ENCODE data around the gene MBOAT1. TPM values are rescaled to one million over a fixed set of nuclear protein-coding genes. Genes with fewer than 3 reads are reported as not detected.

MBOAT1 gene
- polyA plus RNA-seq, 2 of the 4 experiments (the other 2 are of a cell fraction), result 1.9 to 5.5 TPM

GRCh38 chr6:20227350-20227749 lies 15.1 kb upstream of the MBOAT1 start:
- ATAC-seq (no peak), FAIRE-seq (no peak), DNase-seq (ENCODE audit: low read depth in 1 of 2, low spot score in 1 of 2) (no peak)
- no peaks in the 10 kb centered on the region for H3K4me1 ChIP-seq
- 72% methylated on average over 2 of the region's 2 CpGs for WGBS (ENCODE audit: missing lambda C conversion rate)
- TF ChIP-seq MAZ (IDR thresholded peaks at IDR 0.05; ENCODE audit: borderline replicate concordance, low read depth, low read length), result no peak
- TF ChIP-seq, protein P1, sequence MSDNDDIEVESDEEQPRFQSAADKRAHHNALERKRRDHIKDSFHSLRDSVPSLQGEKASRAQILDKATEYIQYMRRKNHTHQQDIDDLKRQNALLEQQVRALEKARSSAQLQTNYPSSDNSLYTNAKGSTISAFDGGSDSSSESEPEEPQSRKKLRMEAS (IDR thresholded peaks at IDR 0.05), result no peak
- no peak for TF ChIP-seq HOXB13 (CRISPR knock-in tag; IDR thresholded peaks at IDR 0.05; ENCODE audit: low read depth)
- no peak for TF ChIP-seq RAD21 (conservative IDR thresholded peaks at IDR 0.05 in 1 of 2, IDR thresholded peaks at IDR 0.05 in 1 of 2)
- ChIA-PET CTCF (no interaction called here), POLR2A (no interaction called here)
- H3K4me3 ChIP-seq, result no peak overlapping the region
- H3K9me3 ChIP-seq, result no peaks in the 10 kb centered on the region
- no peak overlapping the region for H3K4me2 ChIP-seq
- no peak overlapping the region for H3K27ac ChIP-seq

GRCh38 chr6:20223141-20223540 lies 10.9 kb upstream of the MBOAT1 start:
- H3K4me1 ChIP-seq, result no peaks in the 10 kb centered on the region
- ChIA-PET POLR2A (no interaction called here), CTCF (no interaction called here)
- DNase-seq (ENCODE audit: low read depth in 1 of 2, low spot score in 1 of 2) (no peak), FAIRE-seq (no peak), ATAC-seq (no peak)
- no peak for TF ChIP-seq MAZ (IDR thresholded peaks at IDR 0.05; ENCODE audit: borderline replicate concordance, low read depth, low read length)
- no peak for TF ChIP-seq EHF (CRISPR knock-in tag; IDR thresholded peaks at IDR 0.05)
- TF ChIP-seq, protein P2, sequence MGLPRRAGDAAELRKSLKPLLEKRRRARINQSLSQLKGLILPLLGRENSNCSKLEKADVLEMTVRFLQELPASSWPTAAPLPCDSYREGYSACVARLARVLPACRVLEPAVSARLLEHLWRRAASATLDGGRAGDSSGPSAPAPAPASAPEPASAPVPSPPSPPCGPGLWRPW (IDR thresholded peaks at IDR 0.05), result no peak
- no peak for TF ChIP-seq CBX8 (IDR thresholded peaks at IDR 0.05)
- no peak for TF ChIP-seq JUNB (IDR thresholded peaks at IDR 0.05)
- TF ChIP-seq, protein P1 (IDR thresholded peaks at IDR 0.05), result no peak
- TF ChIP-seq ZFP36 (IDR thresholded peaks at IDR 0.05; ENCODE audit: borderline replicate concordance, partially characterized antibody), result no peak
- no peak for TF ChIP-seq CTCF (IDR thresholded peaks at IDR 0.05)
- no peak for TF ChIP-seq RARB (CRISPR knock-in tag; IDR thresholded peaks at IDR 0.05)
- no peak for TF ChIP-seq SREBF2 (IDR thresholded peaks at IDR 0.05)
- TF ChIP-seq FOSB (CRISPR knock-in tag; IDR thresholded peaks at IDR 0.05), result no peak
- TF ChIP-seq MAFK (IDR thresholded peaks at IDR 0.05; ENCODE audit: partially characterized antibody), result no peak
- H3K4me3 ChIP-seq, result no peak overlapping the region
- whole genome bisulfite sequencing (ENCODE audit: missing lambda C conversion rate), result 93% methylated on average over 1 of the region's 1 CpG
- no peak overlapping the region for H3K27ac ChIP-seq
- H3K4me2 ChIP-seq, result no peak overlapping the region
- H3K9me3 ChIP-seq, result no peaks in the 10 kb centered on the region

GRCh38 chr6:20221421-20221820 lies 9.2 kb upstream of the MBOAT1 start:
- CTCF ChIA-PET, result no interaction called here
- POLR2A ChIA-PET, result no interaction called here

More at GRCh38 chr6:20221421-20221820, 9.2 kb upstream of the MBOAT1 start:
- no peaks in the 10 kb centered on the region for H3K9me3 ChIP-seq
- DNase-seq (ENCODE audit: low read depth in 1 of 2, low spot score in 1 of 2) (no peak), ATAC-seq (no peak), FAIRE-seq (no peak)
- H3K4me2 ChIP-seq, result no peak overlapping the region
- TF ChIP-seq HOXA7 (CRISPR knock-in tag; IDR thresholded peaks at IDR 0.05), result no peak
- TF ChIP-seq RAD21 (conservative IDR thresholded peaks at IDR 0.05 in 1 of 2, IDR thresholded peaks at IDR 0.05 in 1 of 2), result no peak
- TF ChIP-seq MAFK (IDR thresholded peaks at IDR 0.05; ENCODE audit: partially characterized antibody), result no peak
- no peak for TF ChIP-seq GATA3 (IDR thresholded peaks at IDR 0.05; ENCODE audit: borderline replicate concordance)
- TF ChIP-seq, protein P3, sequence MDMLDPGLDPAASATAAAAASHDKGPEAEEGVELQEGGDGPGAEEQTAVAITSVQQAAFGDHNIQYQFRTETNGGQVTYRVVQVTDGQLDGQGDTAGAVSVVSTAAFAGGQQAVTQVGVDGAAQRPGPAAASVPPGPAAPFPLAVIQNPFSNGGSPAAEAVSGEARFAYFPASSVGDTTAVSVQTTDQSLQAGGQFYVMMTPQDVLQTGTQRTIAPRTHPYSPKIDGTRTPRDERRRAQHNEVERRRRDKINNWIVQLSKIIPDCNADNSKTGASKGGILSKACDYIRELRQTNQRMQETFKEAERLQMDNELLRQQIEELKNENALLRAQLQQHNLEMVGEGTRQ (IDR thresholded peaks at IDR 0.05), result no peak
- TF ChIP-seq ZC3H11A (IDR thresholded peaks at IDR 0.05), result no peak
- no peak for TF ChIP-seq CTCF (IDR thresholded peaks at IDR 0.05)
- TF ChIP-seq JUNB (IDR thresholded peaks at IDR 0.05), result no peak
- no peak for TF ChIP-seq CBX2 (IDR thresholded peaks at IDR 0.05; ENCODE audit: borderline replicate concordance, low read depth)
- no peak for TF ChIP-seq NPAS2 (CRISPR knock-in tag; IDR thresholded peaks at IDR 0.05; ENCODE audit: borderline replicate concordance)
- TF ChIP-seq PHF8 (IDR thresholded peaks at IDR 0.05; ENCODE audit: borderline replicate concordance, low read depth), result no peak
- no peak for TF ChIP-seq FOXS1 (CRISPR knock-in tag; IDR thresholded peaks at IDR 0.05)
- H3K4me3 ChIP-seq, result no peak overlapping the region
- WGBS (ENCODE audit: missing lambda C conversion rate), result 80% methylated on average over 3 of the region's 3 CpGs
- H3K4me1 ChIP-seq, result no peaks in the 10 kb centered on the region
- H3K27ac ChIP-seq, result no peak overlapping the region

All from A549 (cell line).